Measurements from ENCODE around the gene TMCC1.

DNA sequence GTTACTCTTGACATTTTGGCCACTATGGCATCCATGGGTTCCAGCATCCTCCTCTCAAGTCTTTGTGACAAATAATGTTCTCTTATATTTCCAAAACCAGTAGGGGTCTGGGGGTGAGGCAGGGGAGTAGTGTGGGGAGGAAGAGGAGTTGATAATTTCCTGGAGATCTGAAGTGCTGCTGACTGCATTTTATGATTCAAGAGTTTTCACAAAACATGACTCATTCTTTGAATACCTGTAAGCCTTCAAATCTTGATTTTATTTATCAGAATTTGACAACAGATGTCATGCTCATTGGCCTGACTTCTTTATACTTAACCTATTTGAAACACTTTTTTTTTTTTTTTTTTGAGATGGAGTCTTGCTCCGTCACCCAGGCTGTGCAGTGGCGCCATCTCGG lies 188.2 kb downstream of the TMCC1 start:
- TF ChIP-seq GATA2 (IDR thresholded peaks at IDR 0.05; ENCODE audit: low read depth, low read length) (no peak), GATA3 (IDR thresholded peaks at IDR 0.05; ENCODE audit: low read depth, low read length) (no peak)

Measured in SH-SY5Y (cell line).